ENCODE data around the gene SPTBN4.
"Not testable (repeated sequence)": the region's sequence is repeated elsewhere in the genome, so short reads cannot be mapped to it uniquely, and the experiment has no call there.

Gene SPTBN4

DNA sequence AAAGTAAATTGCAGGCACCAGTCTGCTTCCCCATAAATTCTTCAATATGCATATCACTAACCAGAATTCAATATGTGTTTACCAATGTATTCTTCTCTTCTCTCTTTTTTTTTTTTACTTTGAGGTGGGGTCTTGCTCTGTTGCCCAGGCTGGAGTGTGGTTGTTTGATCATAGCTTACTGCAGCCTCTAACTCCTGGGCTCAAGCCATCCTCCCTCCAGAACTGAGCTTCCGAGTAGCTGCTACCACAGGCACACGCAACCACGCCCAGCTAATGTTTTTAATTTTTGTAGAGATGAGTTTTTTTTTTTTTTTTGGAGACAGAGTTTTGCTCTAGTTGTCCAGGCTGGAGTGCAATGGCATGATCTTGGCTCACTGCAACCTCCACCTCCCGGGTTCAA lies 151.2 kb downstream of the SPTBN4 start:
- DNase-seq (ENCODE audit: low read depth in 2 of 2): no peak

- DNase-seq (ENCODE audit: low read depth in 2 of 2): no peak
Measured at GRCh38 chr19:40619333-40620160, 152.7 kb downstream of the SPTBN4 start.

- no peak for DNase-seq (ENCODE audit: low read depth in 2 of 2)
Measured at GRCh38 chr19:40620161-40620485, 153.3 kb downstream of the SPTBN4 start.

GRCh38 chr19:40621283-40621682 lies 154.5 kb downstream of the SPTBN4 start:
- no peak for DNase-seq (ENCODE audit: low read depth in 2 of 2)

- DNase-seq (ENCODE audit: low read depth in 2 of 2): no peak
Measured at GRCh38 chr19:40621966-40622772, 155.4 kb downstream of the SPTBN4 start.

- DNase-seq (ENCODE audit: low read depth in 2 of 2): no peak
Measured at GRCh38 chr19:40622773-40623075, 155.9 kb downstream of the SPTBN4 start.

- no peak for DNase-seq (ENCODE audit: low read depth in 2 of 2)
Measured at GRCh38 chr19:40623403-40624251, 156.8 kb downstream of the SPTBN4 start.

- not testable (repeated sequence) for DNase-seq (ENCODE audit: low read depth in 2 of 2)
Measured at GRCh38 chr19:40624369-40625153, 157.8 kb downstream of the SPTBN4 start.

DNA sequence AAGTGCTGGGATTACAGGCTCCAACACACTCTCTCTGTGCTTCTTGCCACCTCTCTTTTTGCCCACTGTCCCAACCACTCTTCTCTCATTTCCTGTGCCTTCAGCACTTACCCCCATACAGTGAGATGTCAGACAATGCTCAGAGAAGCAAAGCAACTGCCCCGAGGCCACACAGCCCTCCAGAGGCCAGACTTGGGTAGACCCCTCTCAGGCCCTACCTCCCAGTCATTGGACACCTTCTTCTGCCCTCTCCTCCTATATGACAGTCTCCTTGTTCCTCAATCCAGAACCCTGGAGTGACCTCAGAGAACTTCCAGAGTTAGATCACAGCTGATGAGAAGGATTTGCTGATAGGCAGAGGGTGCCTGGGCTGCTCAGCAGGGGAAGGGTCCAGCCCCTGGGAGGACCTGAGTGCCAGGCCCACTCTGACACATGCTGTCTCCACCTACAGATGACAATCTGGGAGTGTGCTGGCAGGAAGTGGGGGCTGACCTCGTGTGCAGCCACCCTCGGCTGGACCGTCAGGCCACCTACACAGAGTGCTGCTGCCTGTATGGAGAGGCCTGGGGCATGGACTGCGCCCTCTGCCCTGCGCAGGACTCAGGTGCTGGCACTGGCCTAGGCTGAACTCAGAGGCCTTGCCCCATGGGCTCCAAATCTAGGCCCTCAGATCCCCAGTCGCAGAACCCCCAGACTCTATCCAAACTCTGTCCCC lies 158.8 kb downstream of the SPTBN4 start:
- no peak for DNase-seq (ENCODE audit: low read depth in 2 of 2)
